ENCODE data around the gene KRTAP10-5.
"Not testable (repeated sequence)": the region's sequence is repeated elsewhere in the genome, so short reads cannot be mapped to it uniquely, and the experiment has no call there.

Gene KRTAP10-5

GRCh38 chr21:44590897-44591800, 10.7 kb upstream of the KRTAP10-5 start:
- not testable (repeated sequence) for DNase-seq

DNA sequence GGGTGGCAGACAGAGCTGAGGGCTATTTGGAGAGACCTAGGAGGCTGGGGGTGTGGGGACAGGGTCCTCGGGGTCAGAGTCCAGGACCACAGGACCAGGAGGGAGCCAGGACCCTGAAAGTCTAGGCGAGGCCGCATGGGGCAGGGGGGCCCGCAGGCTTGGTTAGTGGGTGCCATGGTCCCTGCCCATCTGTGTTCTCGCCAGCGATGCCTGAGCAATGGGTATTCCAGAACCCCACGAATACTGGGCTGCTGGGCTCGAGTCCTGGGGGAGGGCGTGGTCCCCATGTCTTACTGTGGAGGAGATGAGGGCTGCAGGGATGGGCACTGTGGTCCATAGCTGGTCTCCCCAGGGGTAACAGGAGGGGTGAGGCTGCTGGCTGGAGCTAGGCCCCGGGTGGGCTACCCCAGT, 9.9 kb upstream of the KRTAP10-5 start:
- no peak for DNase-seq

DNA sequence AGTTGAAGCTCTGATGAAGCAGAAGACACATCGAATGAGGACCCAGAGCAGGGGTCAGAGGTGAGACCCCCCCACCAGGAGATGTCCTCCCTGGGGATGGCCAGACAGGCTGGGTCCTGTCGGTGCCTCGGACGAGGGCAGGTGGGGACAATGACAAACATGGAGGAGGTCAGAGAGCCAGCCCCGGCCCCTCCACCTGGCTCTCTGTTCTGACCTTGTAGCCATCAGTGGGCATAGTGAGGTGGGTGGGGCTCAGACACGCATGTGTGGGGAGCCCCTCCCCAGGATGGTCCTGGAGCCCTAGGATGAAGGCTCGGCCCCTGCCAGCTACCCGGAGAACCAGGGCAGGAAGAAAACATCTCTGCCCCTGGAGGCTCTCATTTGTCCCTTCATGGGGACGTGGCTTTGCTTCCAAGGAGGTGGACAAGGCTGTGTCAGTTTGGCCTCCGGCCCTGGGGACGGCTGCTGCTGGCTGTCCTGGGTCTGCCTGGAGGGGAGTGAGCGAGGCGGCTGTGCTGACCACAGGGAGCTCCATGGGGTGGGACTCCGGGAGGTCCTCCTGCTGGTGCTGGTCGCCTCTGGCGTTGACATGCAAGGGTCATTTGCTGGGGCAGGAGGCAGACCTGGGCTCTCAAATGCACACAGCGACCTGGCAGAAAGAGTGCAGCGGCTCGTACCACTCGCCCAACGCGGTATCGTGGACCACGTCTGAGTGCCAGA, 9.3 kb upstream of the KRTAP10-5 start:
- DNase-seq, result no peak

GRCh38 chr21:44589094-44589493, 8.7 kb upstream of the KRTAP10-5 start:
- DNase-seq, result no peak

DNA sequence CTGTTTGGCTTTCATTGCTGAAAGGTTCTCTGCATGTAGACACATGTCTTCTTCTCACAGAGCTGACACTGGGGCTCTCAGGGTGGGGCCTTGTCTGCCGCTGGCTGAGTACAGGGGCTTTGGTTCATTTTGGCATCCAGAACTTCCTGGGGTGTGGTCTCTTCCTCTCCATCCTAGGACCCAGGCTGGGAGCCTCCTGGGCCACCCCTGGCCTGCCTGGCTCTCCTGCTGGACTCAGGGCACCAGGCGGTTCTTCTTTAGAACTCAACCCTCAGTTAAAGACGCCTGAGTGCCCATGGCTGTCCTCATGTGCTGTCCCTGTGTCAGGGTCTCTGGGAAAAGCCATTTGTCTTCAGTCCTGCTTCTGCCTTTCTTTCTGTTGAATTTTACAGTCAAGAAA, 5.5 kb upstream of the KRTAP10-5 start:
- DNase-seq, result no peak

DNA sequence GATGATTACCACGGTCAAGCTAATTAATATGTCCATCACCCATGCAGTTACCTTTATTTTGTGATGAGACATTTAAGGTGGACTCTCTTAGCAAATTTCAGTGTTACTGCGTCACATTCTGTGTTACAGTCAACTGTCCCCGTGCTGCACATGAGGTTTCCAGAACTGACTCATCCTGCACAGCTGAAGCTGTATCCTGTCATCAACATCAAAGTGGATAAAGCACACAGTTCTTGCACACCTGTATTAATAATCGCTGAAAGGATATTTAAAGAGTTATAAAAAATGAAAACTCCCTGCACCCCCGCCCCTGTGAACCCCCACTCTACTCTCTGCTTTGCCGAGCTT, 3.4 kb upstream of the KRTAP10-5 start:
- DNase-seq, result peak; percentile 43

- DNase-seq, result no peak
Observed at GRCh38 chr21:44583089-44583799, 2.8 kb upstream of the KRTAP10-5 start.

- DNase-seq, result no peak
Observed at GRCh38 chr21:44582055-44582454, 1.7 kb upstream of the KRTAP10-5 start.

DNA sequence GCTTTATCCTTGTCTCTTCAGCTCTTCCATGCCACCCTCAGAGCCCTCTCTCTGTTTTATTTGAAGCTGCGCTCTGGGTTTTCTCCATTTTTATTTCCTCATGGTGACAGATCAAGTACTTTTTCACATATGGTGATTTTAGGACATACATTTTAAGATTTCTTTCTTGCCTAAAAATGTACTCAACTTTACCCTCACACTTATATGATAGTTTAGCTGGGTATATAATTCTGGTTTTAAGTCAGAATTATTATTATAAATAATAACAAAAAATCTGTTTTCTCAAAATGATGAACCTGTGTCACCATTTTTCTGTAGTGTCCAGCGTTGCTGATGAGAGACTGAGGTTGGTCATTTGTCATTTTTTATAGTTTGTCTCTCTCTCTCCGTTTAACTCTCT, 754 bp upstream of the KRTAP10-5 start:
- DNase-seq, result no peak

GRCh38 chr21:44579833-44580144, 615 bp downstream of the KRTAP10-5 start:
- DNase-seq, result no peak

- DNase-seq, result no peak
Observed at GRCh38 chr21:44579056-44579832, 1.2 kb downstream of the KRTAP10-5 start.

GRCh38 chr21:44578371-44579055, 1.9 kb downstream of the KRTAP10-5 start:
- no peak for DNase-seq

GRCh38 chr21:44576025-44576420, 4.4 kb downstream of the KRTAP10-5 start:
- DNase-seq, result no peak

DNA sequence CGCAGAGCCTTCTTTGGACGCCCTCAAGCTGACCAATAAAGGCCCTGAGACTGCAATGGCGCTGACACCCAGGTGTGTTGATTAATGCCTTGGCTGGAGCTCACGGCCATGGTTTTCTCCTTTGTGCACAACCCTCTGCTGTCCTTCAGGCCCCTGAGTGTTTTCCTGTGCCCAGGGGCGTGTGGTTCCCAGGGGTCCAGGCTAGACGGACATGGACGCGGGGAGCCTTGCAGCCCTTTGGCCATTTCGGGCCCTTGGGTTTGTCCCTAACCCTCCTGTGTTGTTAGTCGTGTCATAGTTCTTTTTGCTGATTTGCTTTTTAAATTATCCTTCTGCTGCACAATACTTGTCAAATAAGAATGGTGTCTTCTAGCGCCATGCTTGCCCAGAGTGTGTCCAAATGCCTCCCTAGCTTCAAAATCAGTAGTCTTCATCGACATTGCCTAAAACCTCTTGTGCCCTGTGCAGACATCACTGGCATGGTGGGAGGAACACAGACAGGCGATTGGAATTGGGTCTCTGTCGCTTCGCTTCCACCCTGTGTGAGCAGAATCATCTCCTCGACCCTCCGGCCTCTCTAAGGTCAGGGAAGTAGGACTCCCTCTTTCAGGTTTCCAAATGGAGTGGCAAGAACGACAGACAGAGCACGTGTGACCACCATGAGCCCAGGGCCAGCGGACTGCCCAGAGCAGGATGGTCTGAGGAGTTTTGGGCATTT, 4.9 kb downstream of the KRTAP10-5 start:
- no peak for DNase-seq

- no peak for DNase-seq
Observed at GRCh38 chr21:44574457-44575306, 5.7 kb downstream of the KRTAP10-5 start.

- not testable (repeated sequence) for DNase-seq
Observed at GRCh38 chr21:44573630-44574456, 6.6 kb downstream of the KRTAP10-5 start, which contains the start of gene KRTAP10-4. KRTAP10-4 (plus strand) TSS chr21:44573729; CDS start chr21:44573759, 30 bp downstream.

- no peak for DNase-seq
Observed at GRCh38 chr21:44572959-44573583, 7.3 kb downstream of the KRTAP10-5 start.

- no peak for DNase-seq
Observed at GRCh38 chr21:44571844-44572782, 8.3 kb downstream of the KRTAP10-5 start.
